GM15510 (cell line): ENCODE measurements around the gene LHFPL2.

Source experiments
- POLR2A ChIP-seq: IDR thresholded peaks from 3 replicates; pipeline ENCODE4 v1.6.1; 2011; ENCODE audit warnings: borderline replicate concordance; ENCODE audit not compliant: insufficient read length; ENCODE audit errors: extremely low read depth

The LHFPL2 gene

GRCh38 chr5:78562001-78562400, 86.6 kb downstream of the LHFPL2 start:
- no peak for TF ChIP-seq POLR2A

- TF ChIP-seq POLR2A: no peak
Measured at GRCh38 chr5:78561261-78561660, 87.3 kb downstream of the LHFPL2 start.

GRCh38 chr5:78560000-78560855, 88.3 kb downstream of the LHFPL2 start:
- no peak for TF ChIP-seq POLR2A

- TF ChIP-seq POLR2A: no peak
Measured at GRCh38 chr5:78557601-78558000, 91.0 kb downstream of the LHFPL2 start.

GRCh38 chr5:78555870-78556269, 92.7 kb downstream of the LHFPL2 start:
- TF ChIP-seq POLR2A: no peak

GRCh38 chr5:78554670-78555069, 93.9 kb downstream of the LHFPL2 start:
- no peak for TF ChIP-seq POLR2A

GRCh38 chr5:78553580-78554353, 94.8 kb downstream of the LHFPL2 start:
- no peak for TF ChIP-seq POLR2A

- no peak for TF ChIP-seq POLR2A
Measured at GRCh38 chr5:78552729-78553342, 95.7 kb downstream of the LHFPL2 start.

- no peak for TF ChIP-seq POLR2A
Measured at GRCh38 chr5:78550891-78551290, 97.7 kb downstream of the LHFPL2 start.

- no peak for TF ChIP-seq POLR2A
Measured at GRCh38 chr5:78549043-78549442, 99.5 kb downstream of the LHFPL2 start.

- TF ChIP-seq POLR2A: no peak
Measured at GRCh38 chr5:78547731-78548615, 100.6 kb downstream of the LHFPL2 start.

- TF ChIP-seq POLR2A: no peak
Measured at GRCh38 chr5:78547183-78547582, 101.4 kb downstream of the LHFPL2 start.

- TF ChIP-seq POLR2A: no peak
Measured at GRCh38 chr5:78546276-78546996, 102.1 kb downstream of the LHFPL2 start.

- no peak for TF ChIP-seq POLR2A
Measured at GRCh38 chr5:78545406-78545805, 103.2 kb downstream of the LHFPL2 start.

- no peak for TF ChIP-seq POLR2A
Measured at GRCh38 chr5:78544561-78545201, 103.9 kb downstream of the LHFPL2 start.
